Naive thymus-derived CD4-positive, alpha-beta T cell (primary cell): ENCODE results near the gene BEST4. TPM values are rescaled to one million over a fixed set of nuclear protein-coding genes. Genes with fewer than 3 reads are reported as not detected.

Experiments used
- ATAC-seq: fragments of 150-1000 bp; cut with Tn5 transposase; 2 replicates; pipeline ENCODE4 v1.10.0; 2021; ENCODE audit warnings: mild to moderate bottlenecking, moderate library complexity
- CTCF ChIA-PET: fragments of 350-600 bp; sonication (Branson Sonifier 250); formaldehyde crosslinking; loops from one replicate; lab custom pipeline; 2021; ENCODE audit warnings: antibody characterized with exemption; lab: Charles Lee
- POLR2A ChIA-PET: fragments of 350-600 bp; sonication (Branson Sonifier 250); formaldehyde crosslinking; loops from one replicate; lab custom pipeline; 2021; ENCODE audit warnings: antibody characterized with exemption, inconsistent platforms; lab: Charles Lee
- DNase-seq, 9 donors: peaks; one replicate each; pipeline versions ENCODE4 v3.0.0 to v3.0.0-alpha.2; 2020 to 2022; ENCODE audit warnings: mixed read lengths in 1 of 9
- H3K27ac ChIP-seq: one replicate; pipeline ENCODE4 v1.7.0; 2013; ENCODE audit warnings: mild to moderate bottlenecking, low read depth, low read length, moderate library complexity
- H3K27me3 ChIP-seq, 2 donors: one replicate each; pipeline ENCODE4 v1.7.0; 2013; ENCODE audit warnings: low read length in 2 of 2, mild to moderate bottlenecking in 2 of 2, moderate library complexity in 2 of 2; ENCODE audit not compliant: control insufficient read depth in 2 of 2, insufficient read depth in 2 of 2
- H3K36me3 ChIP-seq, 3 experiments: 1 replicate in 2 of 3; 2 replicates in 1 of 3; pipeline ENCODE4 v1.7.0; 2013; ENCODE audit warnings: low read length in 3 of 3, mild to moderate bottlenecking in 3 of 3, moderate library complexity in 1 of 3; ENCODE audit not compliant: insufficient read depth in 3 of 3, control insufficient read depth in 2 of 3
- H3K4me1 ChIP-seq, 2 donors: one replicate each; pipeline ENCODE4 v1.7.0; 2013; ENCODE audit warnings: low read length in 2 of 2, mild to moderate bottlenecking in 2 of 2, moderate library complexity in 1 of 2; ENCODE audit not compliant: control insufficient read depth in 2 of 2, insufficient read depth in 2 of 2
- H3K4me3 ChIP-seq: 2 replicates; pipeline ENCODE4 v1.7.0; 2013; ENCODE audit warnings: mild to moderate bottlenecking, low read length
- H3K9me3 ChIP-seq, 3 experiments: 1 replicate in 2 of 3; 2 replicates in 1 of 3; pipeline ENCODE4 v1.7.0; 2013; ENCODE audit warnings: low read length in 3 of 3; ENCODE audit not compliant: control insufficient read depth in 2 of 3
- H3K27ac Mint-ChIP-seq, 9 donors: one replicate each; pipeline ENCODE4 v1.8.0; 2020 to 2022; ENCODE audit warnings: mixed read lengths in 9 of 9, mild to moderate bottlenecking in 8 of 9, moderate library complexity in 5 of 9, inconsistent platforms in 2 of 9
- H3K27me3 Mint-ChIP-seq, 5 donors: one replicate each; pipeline ENCODE4 v1.8.0; 2021 to 2022; ENCODE audit warnings: mixed read lengths in 5 of 5, mild to moderate bottlenecking in 1 of 5
- H3K36me3 Mint-ChIP-seq, 5 donors: one replicate each; pipeline ENCODE4 v1.8.0; 2020 to 2022; ENCODE audit warnings: mixed read lengths in 5 of 5, mild to moderate bottlenecking in 3 of 5, inconsistent platforms in 1 of 5
- H3K4me1 Mint-ChIP-seq, 7 donors: one replicate each; pipeline ENCODE4 v1.8.0; 2020 to 2022; ENCODE audit warnings: mixed read lengths in 7 of 7, mild to moderate bottlenecking in 3 of 7, inconsistent platforms in 1 of 7
- H3K4me3 Mint-ChIP-seq, 10 donors: one replicate each; pipeline ENCODE4 v1.8.0; 2020 to 2022; ENCODE audit warnings: mild to moderate bottlenecking in 10 of 10, mixed read lengths in 10 of 10, moderate library complexity in 6 of 10, inconsistent platforms in 2 of 10
- H3K9me3 Mint-ChIP-seq, 11 donors: one replicate each; pipeline ENCODE4 v1.8.0; 2020 to 2022; ENCODE audit warnings: mixed read lengths in 11 of 11, mild to moderate bottlenecking in 4 of 11, inconsistent platforms in 1 of 11, moderate library complexity in 1 of 11
- intact Hi-C, 2 donors: fragments of 100-400 bp; cut with micrococcal nuclease; formaldehyde crosslinking; loops; one replicate each; pipeline ENCODE4 v1.15.1; 2023
- polyA plus RNA-seq, 2 donors: library from polyadenylated mRNA; unstranded; fragments of 300-500 nt; fragmentation: Illumina TruSeq; gene quantifications; one replicate each; pipeline ENCODE4 v1.2.3, GENCODE V29; 2021
- total RNA-seq, 6 experiments: library from RNA in 5 of 6; stranded (reverse) in 5 of 6; gene quantifications; 1 replicate in 5 of 6; 2 replicates in 1 of 6; pipeline ENCODE4 v1.2.3 and lab custom pipeline; 2021 to 2026

Gene BEST4
- total and polyA plus RNA-seq, 7 experiments from 2014 or later: 0.72 to 1.4 (median 0.95) TPM; not detected in 1

DNA sequence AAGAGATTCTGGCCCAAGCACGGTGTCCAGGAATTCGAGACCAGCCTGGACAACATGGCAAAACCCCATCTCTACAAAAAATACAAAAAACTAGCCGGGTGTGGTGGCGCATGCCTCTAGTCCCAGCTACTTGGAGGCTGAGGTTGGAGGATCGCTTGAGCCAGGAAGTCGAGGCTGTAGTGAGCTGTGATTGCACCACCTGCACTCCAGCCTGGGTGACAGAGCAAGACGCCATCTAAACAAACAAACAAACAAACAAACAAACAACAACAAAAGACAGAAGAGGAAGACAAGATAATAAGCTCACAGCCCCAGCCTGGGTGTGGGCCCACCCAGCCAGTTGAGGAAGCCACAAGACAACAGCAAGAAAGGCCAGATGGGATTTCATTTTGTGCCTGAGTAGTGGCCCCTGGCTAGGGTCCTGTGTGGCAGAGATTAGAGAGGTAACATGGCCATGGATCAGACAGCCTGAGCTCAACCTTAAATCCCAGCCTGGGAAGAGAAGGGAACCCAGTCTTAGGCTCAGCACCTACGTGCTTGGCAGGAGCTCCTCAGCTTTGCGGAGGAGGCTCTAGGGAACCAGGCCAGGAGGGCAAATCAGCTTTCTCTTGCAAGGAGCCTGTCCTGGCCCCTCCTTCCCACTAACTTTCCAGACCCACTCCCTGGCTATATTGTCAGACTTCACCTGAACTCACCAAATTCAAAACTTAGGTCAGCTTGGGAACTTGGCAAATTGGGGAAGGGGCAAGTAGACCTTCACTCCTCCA, 4.9 kb upstream of the BEST4 start:
- H3K9me3 ChIP-seq: no peaks in the 10 kb centered on the region
- H3K27me3 Mint-ChIP-seq: no peaks in the 10 kb centered on the region
- peak overlapping the region in 1 of 9 donors; percentile 31 for H3K27ac Mint-ChIP-seq
- no peaks in the 10 kb centered on the region for H3K4me1 ChIP-seq
- ATAC-seq: no peak
- no peak overlapping the region for H3K4me3 Mint-ChIP-seq
- no peaks in the 10 kb centered on the region for H3K36me3 Mint-ChIP-seq
- H3K4me3 ChIP-seq: no peak overlapping the region
- no peak for DNase-seq
- ChIA-PET POLR2A (interaction anchor here (0.6 to 5.4 kb wide), 5 partner anchors 17 to 547 kb away, joined by 3 to 52 read pairs (median 4); partner anchors contain the start of genes MUTYH, RPS8 and TOE1), CTCF (interaction anchor here (0.6 to 2.1 kb wide), 6 partner anchors 8 to 219 kb away, joined by 3 to 7 read pairs (median 5); partner anchors contain the start of genes BTBD19 and UROD)
- no peak overlapping the region for H3K27ac ChIP-seq
- no peaks in the 10 kb centered on the region for H3K36me3 ChIP-seq
- intact Hi-C loops: loop anchor here in 1 of 2 donors (2.0 kb wide), 1 partner anchor 44 kb away; no protein-coding TSS in a partner anchor
- no peaks in the 10 kb centered on the region for H3K9me3 Mint-ChIP-seq
- H3K27me3 ChIP-seq: no peaks in the 10 kb centered on the region
- H3K4me1 Mint-ChIP-seq: peaks cover 0 to 5% (median 2%) of the 10 kb centered on the region in 7 donors

- H3K36me3 ChIP-seq: no peaks in the 10 kb centered on the region
- peaks cover 0 to 7% (median 4%) of the 10 kb centered on the region in 7 donors for H3K4me1 Mint-ChIP-seq
- intact Hi-C loops: no loop called here
- DNase-seq (no peak), ATAC-seq (no peak)
- ChIA-PET CTCF (interaction anchor here (0.9 to 1.8 kb wide), 5 partner anchors 30 to 702 kb away, joined by 3 to 5 read pairs (median 3); partner anchors contain the start of genes HECTD3 and RNU5D-1), POLR2A (interaction anchor here (0.6 to 7.9 kb wide), 11 partner anchors 9 to 220 kb away, joined by 3 to 93 read pairs (median 5); partner anchors contain the start of genes BTBD19, DYNLT4, HECTD3 and PLK3)
- no peaks in the 10 kb centered on the region for H3K36me3 Mint-ChIP-seq
- no peak overlapping the region for H3K4me3 ChIP-seq
- H3K27me3 ChIP-seq: no peaks in the 10 kb centered on the region
- no peaks in the 10 kb centered on the region for H3K9me3 Mint-ChIP-seq
- no peak overlapping the region for H3K4me3 Mint-ChIP-seq
- no peaks in the 10 kb centered on the region for H3K27me3 Mint-ChIP-seq
- H3K27ac Mint-ChIP-seq: peak overlapping the region in 3 of 9 donors; percentile 10 to 24 (median 15)
- H3K4me1 ChIP-seq: no peaks in the 10 kb centered on the region
- H3K9me3 ChIP-seq: no peaks in the 10 kb centered on the region
- no peak overlapping the region for H3K27ac ChIP-seq
These were observed 3.2 kb upstream of the BEST4 start for GRCh38 chr1:44790968-44791801.

DNA sequence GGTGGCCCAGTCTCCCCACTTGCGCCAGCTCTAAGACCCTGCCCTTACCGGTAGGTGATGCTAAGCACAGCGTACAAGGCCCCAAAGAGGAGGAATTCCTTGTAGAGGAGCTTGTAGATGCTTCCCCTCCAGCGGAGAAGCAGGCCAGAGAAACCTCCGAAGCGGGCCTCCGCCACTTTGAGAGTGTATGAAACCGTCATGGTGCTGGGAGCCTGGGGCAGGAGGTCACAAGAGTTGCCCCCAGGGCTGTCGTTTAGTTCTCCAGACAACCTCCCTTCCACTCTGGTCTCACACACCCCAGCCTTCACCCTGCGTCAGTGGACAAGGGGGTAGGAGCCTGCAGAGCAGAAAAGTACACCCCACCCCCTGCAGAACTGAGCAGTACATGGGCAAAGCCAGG, 464 bp downstream of the BEST4 start:
- H3K36me3 ChIP-seq: no peaks in the 10 kb centered on the region
- H3K27ac ChIP-seq: no peak overlapping the region
- H3K4me3 Mint-ChIP-seq: no peak overlapping the region
- peaks cover 0 to 2% (median 0%) of the 10 kb centered on the region in 11 donors for H3K9me3 Mint-ChIP-seq
- no peak for DNase-seq
- H3K27ac Mint-ChIP-seq: no peak overlapping the region
- H3K27me3 Mint-ChIP-seq: no peaks in the 10 kb centered on the region
- no peak overlapping the region for H3K4me3 ChIP-seq
- H3K9me3 ChIP-seq: no peaks in the 10 kb centered on the region
- H3K4me1 ChIP-seq: peaks cover 20 to 25% of the 10 kb centered on the region in 2 donors
- intact Hi-C loops: loop anchor here in 1 of 2 donors (5.0 kb wide), 1 partner anchor 35 kb away; no protein-coding TSS in a partner anchor
- ChIA-PET CTCF (interaction anchor here (0.6 to 2.5 kb wide), 8 partner anchors 12 to 226 kb away, joined by 3 to 12 read pairs (median 4); partner anchors contain the start of genes PLK3 and RNU5D-1), POLR2A (interaction anchor here (0.5 to 7.9 kb wide), 13 partner anchors 9 to 553 kb away, joined by 3 to 93 read pairs (median 6); partner anchors contain the start of genes BTBD19, DYNLT4, HECTD3 and MUTYH)
- peaks cover 0 to 4% (median 0%) of the 10 kb centered on the region in 5 donors for H3K36me3 Mint-ChIP-seq
- no peak for ATAC-seq
- H3K4me1 Mint-ChIP-seq: peaks cover 13 to 31% (median 27%) of the 10 kb centered on the region in 7 donors
- H3K27me3 ChIP-seq: no peaks in the 10 kb centered on the region

DNA sequence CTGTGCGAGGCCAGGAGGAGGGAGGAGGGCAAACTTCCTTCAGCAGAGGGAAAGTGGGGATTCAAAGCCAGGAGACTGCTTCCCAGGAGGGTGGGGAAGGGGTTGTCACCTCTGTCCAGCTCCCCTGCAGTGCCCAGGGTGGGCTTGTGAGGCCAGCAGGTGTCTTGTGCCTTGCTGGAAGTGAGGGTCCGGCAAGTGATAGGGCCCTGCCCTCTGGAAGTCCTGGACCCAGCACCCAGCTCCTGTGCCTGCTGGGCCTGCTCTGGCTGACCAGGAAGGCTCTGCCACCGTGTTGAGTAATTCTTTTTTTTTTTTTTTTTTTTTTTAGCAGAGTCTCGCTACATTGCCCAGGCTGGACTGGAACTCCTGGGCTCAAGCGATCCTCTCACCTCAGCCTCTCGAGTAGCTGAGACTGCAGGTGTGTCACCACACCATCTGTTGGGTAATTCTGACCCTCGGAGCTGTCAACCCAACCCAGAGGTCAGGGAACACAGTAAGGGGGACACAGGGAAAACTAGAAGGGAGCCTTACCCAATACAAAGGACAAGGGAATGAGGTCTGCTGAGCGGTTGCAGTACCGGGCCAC, 1.0 kb downstream of the BEST4 start:
- Histone ChIP-seq H3K27ac (no peak overlapping the region), H3K4me3 (peak overlapping the region; percentile 64)

GRCh38 chr1:44786138-44786840, 1.7 kb downstream of the BEST4 start:
- H3K4me1 Mint-ChIP-seq: peaks cover 13 to 35% (median 27%) of the 10 kb centered on the region in 7 donors
- intact Hi-C loops: loop anchor here (1.0 to 5.0 kb wide), 6 partner anchors 11 to 226 kb away; partner anchors contain the start of genes RNU5D-1 (in 1 of the 2), RPS8 (in 1 of the 2) and UROD (in 1 of the 2)
- H3K27ac ChIP-seq: peak overlapping the region; percentile 58

More for the DNA sequence above, 1.0 kb downstream of the BEST4 start:
- ATAC-seq (no peak), DNase-seq (no peak)
- peaks cover 20 to 25% of the 10 kb centered on the region in 2 donors for H3K4me1 ChIP-seq
- H3K4me3 Mint-ChIP-seq: peak overlapping the region; percentile 60 to 82 (median 75)
- H3K4me1 Mint-ChIP-seq: peaks cover 13 to 31% (median 27%) of the 10 kb centered on the region in 7 donors
- no peaks in the 10 kb centered on the region for H3K27me3 ChIP-seq
- H3K27me3 Mint-ChIP-seq: no peaks in the 10 kb centered on the region
- intact Hi-C loops: loop anchor here (1.0 to 5.0 kb wide), 6 partner anchors 12 to 225 kb away; partner anchors contain the start of genes RNU5D-1 (in 1 of the 2), RPS8 (in 1 of the 2) and UROD (in 1 of the 2)
- ChIA-PET CTCF (interaction anchor here (0.5 to 2.5 kb wide), 8 partner anchors 13 to 816 kb away, joined by 3 to 12 read pairs (median 4); partner anchors contain the start of genes PLK3 and RNU5D-1), POLR2A (interaction anchor here (0.7 to 7.9 kb wide), 13 partner anchors 10 to 554 kb away, joined by 3 to 93 read pairs (median 6); partner anchors contain the start of genes BTBD19, DYNLT4, HECTD3 and MUTYH)
- no peaks in the 10 kb centered on the region for H3K36me3 ChIP-seq
- H3K27ac Mint-ChIP-seq: peak overlapping the region in 8 of 9 donors; percentile 43 to 80 (median 68)
- peaks cover 0 to 8% (median 0%) of the 10 kb centered on the region in 5 donors for H3K36me3 Mint-ChIP-seq
- no peaks in the 10 kb centered on the region for H3K9me3 ChIP-seq
- peaks cover 0 to 2% (median 0%) of the 10 kb centered on the region in 11 donors for H3K9me3 Mint-ChIP-seq

More at GRCh38 chr1:44786138-44786840, 1.7 kb downstream of the BEST4 start:
- H3K4me1 ChIP-seq: peaks cover 20 to 25% of the 10 kb centered on the region in 2 donors
- no peaks in the 10 kb centered on the region for H3K27me3 ChIP-seq
- Mint-ChIP-seq H3K27ac (peak overlapping the region in 8 of 9 donors; percentile 51 to 80 (median 72)), H3K27me3 (no peaks in the 10 kb centered on the region), H3K9me3 (peaks cover 0 to 2% (median 0%) of the 10 kb centered on the region in 11 donors), H3K36me3 (peaks cover 0 to 13% (median 2%) of the 10 kb centered on the region in 5 donors), H3K4me3 (peak overlapping the region; percentile 60 to 82 (median 75))
- DNase-seq (peak; percentile 69 to 85 (median 76)), ATAC-seq (peak; percentile 90)
- H3K9me3 ChIP-seq: no peaks in the 10 kb centered on the region
- ChIA-PET POLR2A (interaction anchor here (0.6 to 7.9 kb wide), 20 partner anchors 10 to 225 kb away, joined by 3 to 93 read pairs (median 6); partner anchors contain the start of genes BTBD19, DYNLT4, HECTD3 and PLK3), CTCF (interaction anchor here (0.5 to 3.0 kb wide), 14 partner anchors 10 to 815 kb away, joined by 3 to 16 read pairs (median 4); partner anchors contain the start of genes PLK3, RNU5D-1, RPS8 and UROD)
- peak overlapping the region; percentile 64 for H3K4me3 ChIP-seq
- H3K36me3 ChIP-seq: peaks cover 0 to 3% (median 0%) of the 10 kb centered on the region in 3 experiments
